GM23338 (cell line): ENCODE data around the gene OAS2. TPM values are rescaled to one million over a fixed set of nuclear protein-coding genes. Genes with fewer than 3 reads are reported as not detected.

ENCODE experiments used
- EZH2phosphoT487 ChIP-seq: fragments of 200-600 bp; sonication (generic); IDR thresholded peaks from one replicate; pipeline ENCODE4 v1.8.1; 2018; ENCODE audit warnings: antibody characterized with exemption; ENCODE audit not compliant: unreplicated experiment
- REST ChIP-seq: IDR thresholded peaks from one replicate; pipeline ENCODE4 v1.6.1; 2018; ENCODE audit warnings: antibody characterized with exemption; ENCODE audit not compliant: unreplicated experiment
- ZNF114 ChIP-seq: fragments of 250-450 bp; sonication (Bioruptor Pico); IDR thresholded peaks from 2 replicates; pipeline ENCODE4 v1.5.0; 2020; ENCODE audit warnings: mild to moderate bottlenecking, moderate library complexity
- ZNF331 ChIP-seq: fragments of 250-450 bp; sonication (Bioruptor Pico); IDR thresholded peaks from 2 replicates; pipeline ENCODE4 v1.5.0; 2020; ENCODE audit warnings: low read depth, mild to moderate bottlenecking, moderate library complexity
- ZNF462 ChIP-seq: fragments of 250-450 bp; sonication (Bioruptor Pico); IDR thresholded peaks from 2 replicates; pipeline ENCODE4 v1.5.0; 2020; ENCODE audit warnings: mild to moderate bottlenecking, moderate library complexity
- polyA plus RNA-seq: library from polyadenylated mRNA; unstranded; fragments of >200 nt; fragmentation: Nextera tagmentation; extraction: Ambion mirVana; gene quantifications from 2 replicates; pipeline ENCODE4 v1.2.1, GENCODE V29; 2016
- total RNA-seq: library from RNA; depleted of rRNA; stranded (reverse); fragments of >200 nt; shearing (Covaris generic); gene quantifications from 2 replicates; pipeline ENCODE4 v1.2.3, GENCODE V29; 2014

The OAS2 gene
- total and polyA plus RNA-seq, 2 experiments from 2014 or later = 0.10 TPM; not detected in 1

GRCh38 chr12:113060336-113060960 is 82.1 kb downstream of the OAS2 start (continued):
- TF ChIP-seq ZNF462 (CRISPR knock-in tag) (no peak), REST (no peak), ZNF114 (CRISPR knock-in tag) (no peak), ZNF331 (CRISPR knock-in tag) (no peak), EZH2phosphoT487 (no peak)
